Measurements from ENCODE around the gene APOL1. TPM values are rescaled to one million over a fixed set of nuclear protein-coding genes. Genes with fewer than 3 reads are reported as not detected.

Gene APOL1
- total and polyA plus RNA-seq, 2 donors (not counting 3 experiments of a cell fraction or from before 2014, with no cell fraction given) = 8.2 to 14.1 TPM

- Histone ChIP-seq H3K36me3 (ENCODE audit: control insufficient read depth in 2 of 2, extremely low read depth in 1 of 2, insufficient read depth in 2 of 2, low read length in 2 of 2) (peaks cover 61 to 63% of the 10 kb centered on the region in 2 experiments), H3K4me2 (ENCODE audit: insufficient read depth, low read length) (no peak overlapping the region), H3K79me2 (ENCODE audit: control insufficient read depth, insufficient read depth, low read length) (peaks cover 62% of the 10 kb centered on the region), H3K9ac (replicated peaks; ENCODE audit: extremely low read depth, insufficient read depth, low read length) (no peak overlapping the region), H4K20me1 (replicated peaks; ENCODE audit: control insufficient read depth, extremely low read depth, insufficient read depth, low read length) (peaks cover 2% of the 10 kb centered on the region), H3K27me3 (ENCODE audit: control insufficient read depth in 2 of 2, insufficient read depth in 2 of 2, low read length in 2 of 2) (no peaks in the 10 kb centered on the region), H3K4me3 (replicated peaks in 1 of 3; ENCODE audit: insufficient read depth in 1 of 3, low read depth in 1 of 3, low read length in 3 of 3) (no peak overlapping the region), H3K4me1 (ENCODE audit: control insufficient read depth, extremely low read depth, insufficient read depth, low read length) (peaks cover 14% of the 10 kb centered on the region), H2AFZ (ENCODE audit: low read depth, low read length) (no peak overlapping the region), H3K27ac (ENCODE audit: insufficient read depth, low read depth, low read length) (no peak overlapping the region), H3K9me3 (replicated peaks; ENCODE audit: control insufficient read depth, insufficient read depth, low read length) (no peaks in the 10 kb centered on the region), H3K9me1 (replicated peaks; ENCODE audit: control insufficient read depth, extremely low read depth, insufficient read depth, low read length) (no peaks in the 10 kb centered on the region)
- dilution Hi-C loops (cut with MboI; ENCODE audit: extremely low pct_ligation_motif_present, low sequenced_read_pairs) (no loop called here), intact Hi-C loops (cut with micrococcal nuclease) (no loop called here)
- ChIA-PET POLR2A (no interaction called here), CTCF (interaction anchor here (1.0 to 2.9 kb wide), 3 partner anchors 13 to 175 kb away, joined by 3 to 10 read pairs (median 4); no protein-coding TSS in a partner anchor)
- FAIRE-seq (no peak), DNase-seq (ENCODE audit: low read depth, low spot score) (no peak)
- no TSS peak for BruUV-seq (replicated peaks)
- peak; percentile 21 for TF ChIP-seq POLR2A (IDR thresholded peaks at IDR 0.05; ENCODE audit: low read depth, low read length)
- TF ChIP-seq EZH2 (IDR thresholded peaks at IDR 0.05; ENCODE audit: borderline replicate concordance, low read depth, low read length, severe bottlenecking) = no peak
- peak; percentile 38 for TF ChIP-seq POLR2AphosphoS5 (IDR thresholded peaks at IDR 0.05; ENCODE audit: insufficient read depth, low read depth, low read length)
- TF ChIP-seq CTCF (IDR thresholded peaks at IDR 0.05; ENCODE audit: extremely low read depth in 1 of 2, insufficient read depth in 1 of 2, low read depth in 1 of 2, low read length in 2 of 2) = no peak
- TF ChIP-seq JUN (IDR thresholded peaks at IDR 0.05; ENCODE audit: borderline replicate concordance, insufficient read depth, insufficient read length, low read depth) = no peak
- no peak for TF ChIP-seq FOS (IDR thresholded peaks at IDR 0.05; ENCODE audit: borderline replicate concordance, insufficient read depth, low read length)
- no peak for TF ChIP-seq GATA2 (IDR thresholded peaks at IDR 0.05; ENCODE audit: insufficient read depth, insufficient read length, low read depth, low read length)
- TF ChIP-seq, protein P1, sequence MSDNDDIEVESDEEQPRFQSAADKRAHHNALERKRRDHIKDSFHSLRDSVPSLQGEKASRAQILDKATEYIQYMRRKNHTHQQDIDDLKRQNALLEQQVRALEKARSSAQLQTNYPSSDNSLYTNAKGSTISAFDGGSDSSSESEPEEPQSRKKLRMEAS (IDR thresholded peaks at IDR 0.05; ENCODE audit: insufficient read depth, insufficient read length) = no peak
- TF ChIP-seq MYC (IDR thresholded peaks at IDR 0.05; ENCODE audit: low read depth, low read length) = no peak
Measured at GRCh38 chr22:36311386-36312085, 58.6 kb downstream of the APOL1 start.
